ENCODE measurements around the gene AADACL3.
"Not testable (repeated sequence)": the region's sequence is repeated elsewhere in the genome, so short reads cannot be mapped to it uniquely, and the experiment has no call there.

The AADACL3 gene

GRCh38 chr1:12717301-12717838 is 1.5 kb downstream of the AADACL3 start:
- DNase-seq = no peak

GRCh38 chr1:12722626-12723025 is 6.7 kb downstream of the AADACL3 start:
- no peak for DNase-seq

- no peak for DNase-seq
These were observed 12.5 kb downstream of the AADACL3 start for GRCh38 chr1:12728391-12728790.

DNA sequence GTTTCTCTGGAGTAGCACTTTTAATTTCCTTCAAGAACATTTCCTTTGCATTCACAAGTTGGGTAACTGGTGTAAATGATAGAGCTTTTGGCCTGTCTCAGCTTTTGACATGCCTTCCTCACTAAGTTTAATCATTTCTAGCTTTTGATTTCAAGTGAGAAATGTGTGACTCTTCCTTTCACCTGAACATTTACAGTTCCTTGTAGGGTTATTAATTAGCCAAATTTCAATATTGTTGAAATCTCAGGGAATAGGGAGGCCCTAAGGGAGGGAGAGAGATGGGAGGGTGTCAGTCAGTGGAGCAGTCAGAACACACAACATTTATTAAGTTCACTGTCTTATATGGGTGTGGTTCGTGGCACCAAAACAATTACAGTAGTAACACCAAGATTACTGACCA is 14.2 kb downstream of the AADACL3 start:
- no peak for DNase-seq

DNA sequence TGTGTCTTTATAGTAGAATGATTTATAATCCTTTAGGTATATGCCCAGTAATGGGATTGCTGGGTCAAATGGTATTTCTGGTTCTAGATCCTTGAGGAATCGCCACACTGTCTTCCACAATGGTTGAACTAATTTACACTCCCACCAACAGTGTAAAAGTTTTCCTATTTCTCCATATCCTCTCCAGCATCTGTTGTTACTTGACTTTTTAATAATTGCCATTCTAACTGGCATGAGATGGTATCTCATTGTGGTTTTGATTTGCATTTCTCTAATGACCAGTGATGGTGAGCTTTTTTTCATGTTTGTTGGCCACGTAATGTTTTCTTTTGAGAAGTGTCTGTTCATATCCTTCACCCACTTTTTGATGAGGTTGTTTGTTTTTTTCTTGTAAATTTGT is 15.2 kb downstream of the AADACL3 start:
- not testable (repeated sequence) for DNase-seq

GRCh38 chr1:12734651-12735050 is 18.7 kb downstream of the AADACL3 start:
- DNase-seq = no peak

GRCh38 chr1:12738934-12739333 is 23.0 kb downstream of the AADACL3 start:
- DNase-seq = no peak

DNA sequence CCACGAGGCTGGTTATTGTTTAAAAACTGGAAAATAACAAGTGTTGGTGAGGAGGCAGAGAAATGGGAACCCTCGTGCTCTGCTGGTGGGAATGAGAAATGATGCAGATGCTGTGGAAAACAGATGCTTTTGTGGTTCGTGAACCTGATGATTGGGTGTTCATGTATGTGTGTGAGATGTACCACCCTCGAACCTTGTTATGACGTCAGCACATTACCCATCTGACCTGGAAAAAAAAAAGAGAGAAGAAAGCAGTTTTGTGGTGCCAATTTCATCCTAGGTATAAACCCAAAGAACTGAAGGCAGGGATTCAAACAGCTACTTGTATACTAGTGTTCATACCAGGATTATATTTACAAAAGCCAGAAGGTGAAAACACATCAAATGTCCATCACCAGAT is 23.7 kb downstream of the AADACL3 start:
- DNase-seq = no peak

DNA sequence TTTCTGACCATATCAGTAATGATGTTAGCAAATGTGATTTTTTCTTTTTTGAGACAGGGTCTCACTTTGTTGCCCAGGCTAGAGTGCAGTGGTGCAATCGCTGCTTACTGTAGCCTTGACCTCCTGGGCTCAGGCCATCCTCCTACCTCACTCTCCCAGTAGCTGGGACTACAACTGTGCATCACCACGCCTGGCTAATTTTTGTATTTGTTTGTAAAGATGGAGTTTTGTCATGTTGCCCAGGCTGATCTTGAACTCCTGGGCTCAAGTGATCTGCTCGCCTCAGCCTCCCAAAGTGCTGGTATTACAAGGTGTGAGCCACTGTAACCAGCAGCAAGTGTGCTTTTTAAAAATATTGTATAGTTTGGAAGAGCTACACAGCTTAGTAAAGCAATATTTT is 26.0 kb downstream of the AADACL3 start:
- no peak for DNase-seq

GRCh38 chr1:12745126-12745991 is 29.4 kb downstream of the AADACL3 start:
- DNase-seq = no peak

GRCh38 chr1:12745992-12746323 is 30.0 kb downstream of the AADACL3 start, which contains the start of gene CFAP107:
Gene CFAP107, plus strand, starts transcription at chr1:12746200. Its CDS starts 231 bp downstream, at chr1:12746431.
- DNase-seq = peak; percentile 13

GRCh38 chr1:12748778-12749355 is 33.0 kb downstream of the AADACL3 start:
- DNase-seq = no peak

- DNase-seq = no peak
These were observed 38.8 kb downstream of the AADACL3 start for GRCh38 chr1:12754738-12755137.

DNA sequence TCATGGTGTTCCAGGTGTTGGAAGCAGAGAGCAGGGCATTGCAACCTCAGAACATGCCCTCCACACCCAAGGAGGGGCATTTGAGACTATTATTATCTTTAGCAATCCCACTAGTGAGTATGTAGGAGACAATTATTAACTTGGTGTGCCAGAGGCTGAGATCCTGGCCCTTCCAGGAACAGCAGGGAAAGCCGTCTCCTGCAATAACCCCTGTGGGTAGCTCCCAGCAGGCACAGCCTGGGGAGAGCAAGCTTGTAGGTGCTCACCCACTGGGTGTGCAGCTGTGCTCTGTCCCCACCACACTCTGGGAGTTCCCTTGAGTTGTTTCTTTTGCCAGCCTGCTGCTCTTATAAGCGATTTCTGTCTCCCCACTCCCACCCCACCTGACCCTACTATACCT is 40.4 kb downstream of the AADACL3 start:
- peak; percentile 68 for DNase-seq

DNA sequence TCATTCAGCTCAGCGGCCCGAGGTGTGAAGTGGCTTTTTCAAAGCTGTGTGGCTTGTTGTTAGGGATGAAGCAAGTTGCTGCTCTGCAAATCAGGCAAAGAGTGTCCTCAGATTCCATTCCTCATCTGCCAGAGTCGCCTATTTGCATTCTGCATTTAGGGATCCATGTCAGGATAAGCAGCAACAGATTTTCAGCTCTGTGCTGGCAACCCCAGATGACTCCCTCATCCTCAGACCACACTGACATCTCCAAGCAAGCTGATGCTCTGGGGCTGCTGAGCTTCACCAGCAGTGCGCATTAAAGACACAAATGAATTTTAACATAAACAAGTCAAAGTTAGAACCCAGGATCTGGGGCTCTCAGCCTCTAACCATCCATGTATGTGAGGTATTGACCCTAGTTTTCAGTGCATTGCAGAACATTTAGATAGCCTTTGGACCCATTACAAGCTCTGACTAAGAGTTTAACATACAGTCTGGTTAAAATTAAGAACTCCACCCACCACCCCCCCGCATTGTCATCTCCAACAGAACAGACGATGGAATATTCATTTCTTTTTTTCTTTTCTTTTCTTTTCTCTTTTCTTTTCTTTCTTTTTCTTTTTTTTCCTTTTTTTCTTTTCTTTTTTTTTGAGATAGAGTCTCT is 41.0 kb downstream of the AADACL3 start:
- DNase-seq = no peak

DNA sequence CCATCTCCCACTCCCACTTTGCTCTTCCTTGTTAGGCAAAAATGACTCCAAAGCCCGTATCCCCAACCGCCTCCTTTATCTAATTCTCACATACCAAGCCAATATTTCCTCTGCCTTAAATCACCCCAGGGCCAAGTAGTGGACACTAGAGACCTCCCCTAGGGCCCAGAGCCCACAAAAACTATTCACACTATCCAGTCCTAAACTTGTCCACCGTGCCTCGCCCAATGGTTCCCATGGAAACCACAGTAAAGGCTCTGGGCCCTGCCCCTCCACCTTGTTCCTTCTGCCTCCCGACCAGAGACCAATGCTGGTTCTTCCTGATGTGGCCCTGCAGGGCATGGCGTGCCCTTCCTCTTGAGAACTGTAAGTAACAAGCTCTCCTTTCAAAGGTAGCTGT is 41.9 kb downstream of the AADACL3 start:
- no peak for DNase-seq

GRCh38 chr1:12760256-12760795 is 44.4 kb downstream of the AADACL3 start:
- no peak for DNase-seq

- DNase-seq = no peak
These were observed 45.9 kb downstream of the AADACL3 start for GRCh38 chr1:12761781-12762180.

GRCh38 chr1:12762766-12763165 is 46.9 kb downstream of the AADACL3 start:
- no peak for DNase-seq

DNA sequence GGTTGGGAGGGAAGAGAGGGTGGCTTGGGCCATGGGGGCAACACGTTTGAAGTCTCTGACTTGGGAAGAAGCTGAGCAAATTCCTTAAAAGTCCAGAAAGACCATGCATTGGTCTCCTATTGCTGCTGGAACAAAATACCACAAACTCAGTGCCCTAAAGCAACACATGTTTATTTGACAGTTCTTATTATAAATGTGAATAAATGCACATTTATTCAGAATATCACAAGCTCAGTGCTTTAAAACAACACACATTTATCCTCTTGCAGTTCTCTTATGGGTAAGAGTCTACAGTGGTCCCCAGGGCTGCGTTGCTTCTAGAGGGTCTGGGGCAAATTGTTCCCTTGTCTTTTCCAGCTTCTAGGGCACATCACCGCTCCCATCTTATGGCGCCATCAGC is 47.6 kb downstream of the AADACL3 start:
- no peak for DNase-seq

GRCh38 chr1:12764016-12764415 is 48.1 kb downstream of the AADACL3 start:
- DNase-seq = no peak

DNA sequence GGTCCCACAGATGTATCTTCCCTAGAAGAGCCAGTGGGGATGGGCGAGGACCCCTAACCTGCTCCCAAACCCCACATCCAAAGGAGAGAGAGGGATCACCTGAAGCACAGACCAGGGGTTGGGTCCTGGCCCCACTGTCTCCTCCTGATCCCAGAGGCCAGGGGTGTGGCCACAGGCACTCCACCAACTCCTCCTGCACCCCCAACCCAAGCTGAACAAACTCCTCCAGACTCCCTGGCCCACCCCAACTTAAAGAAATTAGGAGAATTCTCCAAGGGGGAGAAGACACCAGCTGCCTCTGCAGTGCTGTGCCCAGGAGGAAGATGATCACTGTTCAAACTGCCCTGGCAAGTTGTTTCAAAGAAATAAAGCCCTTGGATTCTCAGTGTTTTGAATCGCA is 53.1 kb downstream of the AADACL3 start:
- no peak for DNase-seq

DNA sequence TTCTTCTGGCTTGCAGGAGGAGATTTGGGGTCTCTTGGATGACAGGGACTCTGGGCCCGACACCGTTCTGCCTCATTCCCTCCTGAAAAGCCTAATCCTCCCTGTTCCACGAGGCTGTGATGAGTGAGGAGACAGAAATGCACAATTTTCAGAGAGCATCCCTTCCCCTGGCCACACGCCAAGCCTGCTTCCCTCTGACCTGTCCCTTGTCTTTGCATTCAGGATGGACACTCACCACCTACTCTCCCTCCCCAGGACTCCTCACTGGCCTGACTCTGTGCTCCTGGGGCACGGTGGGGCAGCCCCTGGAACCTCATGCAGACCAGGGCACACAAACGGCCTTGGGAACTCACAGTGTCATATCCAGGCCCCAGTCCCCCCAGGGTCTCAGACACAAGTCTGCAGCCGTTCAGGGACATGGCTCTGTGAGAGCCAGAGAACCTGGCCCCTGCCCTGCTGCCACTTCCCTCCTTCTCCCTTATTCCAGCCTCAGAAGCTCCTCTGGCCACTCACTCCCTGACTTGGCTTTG is 54.1 kb downstream of the AADACL3 start:
- no peak for DNase-seq
